Lower leg skin (tissue), 4 donors: Measurements from ENCODE around the gene TTC33. TPM values are rescaled to one million over a fixed set of nuclear protein-coding genes. Genes with fewer than 3 reads are reported as not detected.
"Not testable (repeated sequence)": the region's sequence is repeated elsewhere in the genome, so short reads cannot be mapped to it uniquely, and the experiment has no call there.

Experiments used
- DNase-seq, 2 donors: peaks; one replicate each; pipeline ENCODE4 v3.0.0-alpha.2; 2019; ENCODE audit warnings: low spot score in 2 of 2
- H3K4me3 ChIP-seq: fragments of 200-600 bp; sonication (generic); 2 replicates; pipeline ENCODE4 v1.5.1; 2017; ENCODE audit warnings: mild to moderate bottlenecking, low read depth; ENCODE audit not compliant: poor library complexity, severe bottlenecking
- POLR2A ChIP-seq, 2 donors: fragments of 450-650 bp; IDR thresholded peaks; one replicate each; pipeline ENCODE4 v1.6.1; 2016 to 2017; ENCODE audit warnings: antibody characterized with exemption in 2 of 2, mild to moderate bottlenecking in 1 of 2, moderate library complexity in 1 of 2
- WGBS, 2 donors: methylation state at CpG; one replicate each; pipeline ENCODE4 v1.1.5; 2018; 5-methylcytosine and 5-hydroxymethylcytosine counted together
- intact Hi-C: fragments of 100-400 bp; cut with DNase I; formaldehyde crosslinking; loops from one replicate; pipeline ENCODE4 v1.15.0; 2023; ENCODE audit warnings: low total_unique reads
- total RNA-seq, 4 donors: library from RNA; depleted of rRNA; stranded (reverse); fragments of >200 nt; gene quantifications; one replicate each; pipeline ENCODE4 v1.1.0, GENCODE V29; 2016
- TF ChIP-seq, protein P1 (sequence below), 3 donors: fragments of 450-650 bp; IDR thresholded peaks; one replicate each; pipeline ENCODE4 v1.5.1; 2016; ENCODE audit warnings: antibody characterized with exemption in 3 of 3, mild to moderate bottlenecking in 3 of 3, moderate library complexity in 2 of 3

TTC33 gene
- total RNA-seq, 4 donors from 2014 or later = 8.7 to 13.1 (median 11.0) TPM

DNA sequence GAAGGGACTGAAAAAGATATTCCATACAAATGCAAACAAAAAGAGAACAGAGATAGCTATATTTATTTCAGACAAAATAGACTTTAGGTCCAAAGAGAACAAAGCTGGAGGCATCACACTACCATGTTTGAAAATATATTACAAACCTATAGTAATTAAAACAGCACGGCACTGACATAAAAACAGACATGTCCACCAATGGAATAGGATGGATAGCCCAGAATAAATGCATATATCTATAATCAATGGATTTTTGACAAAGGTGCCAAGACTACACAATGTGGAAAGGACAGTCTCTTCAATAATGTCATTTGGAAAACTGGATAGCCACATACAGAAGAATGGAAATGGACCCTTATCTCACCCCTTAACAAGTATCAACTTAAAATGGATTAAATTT, 32.2 kb upstream of the TTC33 start:
- H3K4me3 ChIP-seq = no peak overlapping the region
- WGBS, 2 donors = 96 to 100% methylated on average over 1 of the region's 1 CpG
- intact Hi-C loops = no loop called here
- no peak for TF ChIP-seq POLR2A (IDR thresholded peaks at IDR 0.05)
- TF ChIP-seq, protein P1, sequence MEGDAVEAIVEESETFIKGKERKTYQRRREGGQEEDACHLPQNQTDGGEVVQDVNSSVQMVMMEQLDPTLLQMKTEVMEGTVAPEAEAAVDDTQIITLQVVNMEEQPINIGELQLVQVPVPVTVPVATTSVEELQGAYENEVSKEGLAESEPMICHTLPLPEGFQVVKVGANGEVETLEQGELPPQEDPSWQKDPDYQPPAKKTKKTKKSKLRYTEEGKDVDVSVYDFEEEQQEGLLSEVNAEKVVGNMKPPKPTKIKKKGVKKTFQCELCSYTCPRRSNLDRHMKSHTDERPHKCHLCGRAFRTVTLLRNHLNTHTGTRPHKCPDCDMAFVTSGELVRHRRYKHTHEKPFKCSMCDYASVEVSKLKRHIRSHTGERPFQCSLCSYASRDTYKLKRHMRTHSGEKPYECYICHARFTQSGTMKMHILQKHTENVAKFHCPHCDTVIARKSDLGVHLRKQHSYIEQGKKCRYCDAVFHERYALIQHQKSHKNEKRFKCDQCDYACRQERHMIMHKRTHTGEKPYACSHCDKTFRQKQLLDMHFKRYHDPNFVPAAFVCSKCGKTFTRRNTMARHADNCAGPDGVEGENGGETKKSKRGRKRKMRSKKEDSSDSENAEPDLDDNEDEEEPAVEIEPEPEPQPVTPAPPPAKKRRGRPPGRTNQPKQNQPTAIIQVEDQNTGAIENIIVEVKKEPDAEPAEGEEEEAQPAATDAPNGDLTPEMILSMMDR (IDR thresholded peaks at IDR 0.05) = no peak
- DNase-seq = no peak

DNA sequence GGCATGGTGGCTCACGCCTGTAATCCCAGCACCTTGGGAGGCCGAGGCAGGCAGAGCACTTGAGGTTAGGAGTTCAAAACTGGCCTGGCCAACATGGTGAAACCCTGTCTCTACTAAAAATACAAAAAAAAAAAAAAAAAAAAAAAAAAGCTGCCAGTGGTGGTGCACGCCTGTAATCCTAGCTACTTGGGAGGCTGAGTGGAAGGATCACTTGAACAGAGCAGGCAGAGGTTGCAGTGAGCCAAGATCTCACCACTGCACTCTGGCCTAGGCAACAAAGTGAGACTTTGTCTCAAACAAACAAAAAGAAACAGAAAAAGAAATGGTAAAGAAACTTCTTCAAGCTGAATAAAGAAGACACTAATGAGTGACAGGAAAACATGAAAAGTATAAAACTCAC, 30.9 kb upstream of the TTC33 start:
- DNase-seq, H3K4me3 ChIP-seq, intact Hi-C loops: not testable (repeated sequence)
- WGBS, 2 donors = 95 to 98% methylated on average over 3 of the region's 3 CpGs

- intact Hi-C loops = no loop called here
- no peak for DNase-seq
- H3K4me3 ChIP-seq = no peak overlapping the region
- TF ChIP-seq, protein P1 (IDR thresholded peaks at IDR 0.05) = no peak
- TF ChIP-seq POLR2A (IDR thresholded peaks at IDR 0.05) = no peak
- WGBS, 2 donors = 93 to 100% methylated on average over 1 of the region's 1 CpG
Observed at GRCh38 chr5:40784916-40785315, 29.2 kb upstream of the TTC33 start.

GRCh38 chr5:40784027-40784653, 28.4 kb upstream of the TTC33 start:
- no peak overlapping the region for H3K4me3 ChIP-seq
- TF ChIP-seq, protein P1 (IDR thresholded peaks at IDR 0.05) = no peak
- no peak for TF ChIP-seq POLR2A (IDR thresholded peaks at IDR 0.05)
- intact Hi-C loops = no loop called here
- WGBS, 2 donors = 90 to 96% methylated on average over 1 of the region's 1 CpG
- DNase-seq = no peak

DNA sequence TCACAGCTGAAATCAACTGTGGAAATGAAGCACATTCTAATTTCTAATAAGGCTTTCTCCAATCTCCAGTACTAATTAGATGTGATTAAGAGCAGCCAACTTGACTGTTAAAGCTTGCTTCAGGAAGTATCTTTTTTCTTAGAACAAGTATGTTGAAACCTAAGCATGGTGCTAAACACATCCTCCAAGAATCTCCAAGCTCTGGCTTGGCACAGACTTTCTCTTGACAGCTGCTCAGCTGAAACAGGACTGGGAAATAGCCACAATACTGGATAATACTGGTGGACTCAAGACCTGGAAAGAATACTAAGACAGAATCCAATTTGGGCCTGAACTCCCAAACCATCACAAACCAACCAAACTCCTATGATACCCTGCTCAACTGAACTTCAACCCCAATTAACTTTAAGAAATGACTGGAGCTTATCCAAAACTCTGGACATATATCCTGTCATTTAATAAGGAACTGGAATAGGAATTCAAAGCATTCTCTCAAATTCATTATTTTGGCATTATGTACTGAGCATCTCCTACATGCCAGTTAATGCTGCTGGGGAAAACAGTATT, 26.2 kb upstream of the TTC33 start:
- TF ChIP-seq POLR2A (IDR thresholded peaks at IDR 0.05) = no peak
- TF ChIP-seq, protein P1 (IDR thresholded peaks at IDR 0.05) = no peak
- no peak for DNase-seq
- intact Hi-C loops = no loop called here
- H3K4me3 ChIP-seq = no peak overlapping the region

DNA sequence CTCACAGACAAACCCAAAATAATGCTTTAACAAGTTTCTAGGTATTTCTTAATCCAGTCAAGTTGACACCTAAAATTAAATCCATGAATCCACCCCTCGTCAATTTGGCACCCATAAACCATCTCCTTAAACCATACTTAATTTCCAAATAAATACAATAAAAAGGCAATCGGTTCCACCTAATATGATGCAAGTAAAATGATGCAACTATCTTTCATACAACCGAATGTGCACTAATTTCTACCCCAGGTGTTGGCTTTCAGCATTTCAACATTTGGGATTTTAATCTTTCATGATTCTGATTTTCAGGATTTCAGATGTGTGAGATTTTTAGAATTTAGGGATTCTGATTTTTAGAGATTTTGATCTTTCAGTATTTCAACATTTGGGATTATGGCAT, 25.1 kb upstream of the TTC33 start:
- no peak for DNase-seq
- TF ChIP-seq, protein P1 (IDR thresholded peaks at IDR 0.05) = no peak
- TF ChIP-seq POLR2A (IDR thresholded peaks at IDR 0.05) = no peak
- WGBS, 2 donors = 84 to 91% methylated on average over 3 of the region's 3 CpGs
- intact Hi-C loops = no loop called here
- no peak overlapping the region for H3K4me3 ChIP-seq
